Astrocyte (in vitro differentiated cells and primary cell): ENCODE results near the gene HMGN1. TPM values are rescaled to one million over a fixed set of nuclear protein-coding genes. Genes with fewer than 3 reads are reported as not detected.

Experiments
- DNase-seq: peaks from one replicate; pipeline ENCODE4 v3.0.0-alpha.2; 2010; ENCODE audit warnings: low read depth
- FAIRE-seq: peaks from 2 replicates; lab custom pipeline; 2011; peaks lifted over from hg19 to GRCh38; lab: Jason Lieb, UNC
- H2AFZ ChIP-seq: 2 replicates; pipeline ENCODE4 v1.6.0; 2012; ENCODE audit warnings: low read depth, low read length, inconsistent platforms
- H3K27ac ChIP-seq: 2 replicates; pipeline ENCODE4 v1.5.1; 2011; ENCODE audit warnings: low read depth, low read length, inconsistent platforms
- H3K27me3 ChIP-seq: 2 replicates; pipeline ENCODE4 v1.6.0; 2011; ENCODE audit warnings: low read length, inconsistent platforms; ENCODE audit not compliant: insufficient read depth
- H3K36me3 ChIP-seq: 2 replicates; pipeline ENCODE4 v1.5.1; 2011; ENCODE audit warnings: low read length, inconsistent platforms; ENCODE audit not compliant: insufficient read depth
- H3K4me1 ChIP-seq: 2 replicates; pipeline ENCODE4 v1.5.1; 2011; ENCODE audit warnings: low read length, inconsistent platforms; ENCODE audit not compliant: insufficient read depth
- H3K4me2 ChIP-seq: 2 replicates; pipeline ENCODE4 v1.6.0; 2012; ENCODE audit warnings: low read length, inconsistent platforms
- H3K4me3 ChIP-seq: 2 replicates; pipeline ENCODE4 v1.5.1; 2011; ENCODE audit warnings: low read depth, mild to moderate bottlenecking, low read length, inconsistent platforms; ENCODE audit not compliant: insufficient read depth
- H3K79me2 ChIP-seq: 2 replicates; pipeline ENCODE4 v1.6.0; 2012; ENCODE audit warnings: mild to moderate bottlenecking, low read length, inconsistent platforms; ENCODE audit not compliant: insufficient read depth
- H3K9ac ChIP-seq: 2 replicates; pipeline ENCODE4 v1.6.0; 2012; ENCODE audit warnings: mild to moderate bottlenecking, low read length, inconsistent platforms
- H3K9me3 ChIP-seq: 2 replicates; pipeline ENCODE4 v1.5.1; 2012; ENCODE audit warnings: low read depth, mild to moderate bottlenecking, low read length, inconsistent platforms; ENCODE audit not compliant: insufficient read depth
- H4K20me1 ChIP-seq: 2 replicates; pipeline ENCODE4 v1.6.0; 2012; ENCODE audit warnings: low read length, inconsistent platforms; ENCODE audit not compliant: insufficient read depth
- H3K27ac Mint-ChIP-seq: one replicate; pipeline ENCODE4 v1.8.0; 2021; ENCODE audit warnings: mild to moderate bottlenecking, mixed read lengths; ENCODE audit not compliant: unreplicated experiment
- H3K27me3 Mint-ChIP-seq: one replicate; pipeline ENCODE4 v1.8.0; 2021; ENCODE audit warnings: low read depth, mixed read lengths; ENCODE audit not compliant: unreplicated experiment
- H3K36me3 Mint-ChIP-seq: one replicate; pipeline ENCODE4 v1.8.0; 2021; ENCODE audit warnings: low read depth, mixed read lengths; ENCODE audit not compliant: unreplicated experiment
- H3K4me1 Mint-ChIP-seq: one replicate; pipeline ENCODE4 v1.8.0; 2021; ENCODE audit warnings: low read depth, mixed read lengths; ENCODE audit not compliant: unreplicated experiment
- H3K4me3 Mint-ChIP-seq: one replicate; pipeline ENCODE4 v1.8.0; 2021; ENCODE audit warnings: mild to moderate bottlenecking, moderate library complexity, mixed read lengths; ENCODE audit not compliant: unreplicated experiment
- H3K9me3 Mint-ChIP-seq: one replicate; pipeline ENCODE4 v1.8.0; 2021; ENCODE audit warnings: mild to moderate bottlenecking, mixed read lengths; ENCODE audit not compliant: unreplicated experiment
- CTCF ChIP-seq: IDR thresholded peaks from 2 replicates; pipeline ENCODE4 v1.5.1; 2011; ENCODE audit warnings: low read depth, mild to moderate bottlenecking, inconsistent platforms, low read length, moderate library complexity; ENCODE audit not compliant: insufficient read depth
- EZH2 ChIP-seq: IDR thresholded peaks from 2 replicates; pipeline ENCODE4 v1.6.1; 2012; ENCODE audit warnings: mild to moderate bottlenecking, low read length, inconsistent platforms; ENCODE audit not compliant: insufficient read depth
- total RNA-seq: library from RNA; stranded (reverse); gene quantifications from 2 replicates; pipeline ENCODE4 v1.2.1, GENCODE V29; 2021

Gene HMGN1
- total RNA-seq, 1 donor from 2014 or later, result 272 TPM

DNA sequence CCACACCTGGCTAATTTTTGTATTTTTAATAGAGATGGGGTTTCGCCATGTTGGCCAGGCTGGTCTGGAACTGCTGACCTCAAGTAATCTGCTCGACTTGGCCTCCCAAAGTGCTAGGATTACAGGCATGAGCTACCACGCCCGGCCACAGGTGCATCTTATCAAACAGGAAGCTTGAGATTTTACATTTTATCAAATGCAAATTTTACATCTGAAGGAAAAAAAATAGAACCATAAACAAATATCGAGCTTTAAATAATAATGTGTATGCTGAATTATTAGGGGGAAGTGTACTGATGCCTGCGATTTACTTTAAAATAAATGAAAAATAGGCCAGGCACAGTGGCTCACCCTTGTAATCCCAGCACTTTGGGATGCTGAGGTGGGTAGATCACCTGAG, 18.9 kb downstream of the HMGN1 start:
- Histone ChIP-seq H4K20me1 (no peaks in the 10 kb centered on the region), H3K4me1 (no peaks in the 10 kb centered on the region), H3K9ac (no peak overlapping the region), H3K9me3 (peaks cover 3% of the 10 kb centered on the region), H3K36me3 (no peaks in the 10 kb centered on the region), H3K79me2 (no peaks in the 10 kb centered on the region), H2AFZ (no peak overlapping the region), H3K4me2 (no peak overlapping the region), H3K4me3 (no peak overlapping the region), H3K27ac (no peak overlapping the region), H3K27me3 (no peaks in the 10 kb centered on the region)
- FAIRE-seq (no peak), DNase-seq (no peak)
- Mint-ChIP-seq H3K9me3 (no peaks in the 10 kb centered on the region), H3K27me3 (no peaks in the 10 kb centered on the region), H3K4me1 (peaks cover 3% of the 10 kb centered on the region), H3K4me3 (no peak overlapping the region), H3K27ac (no peak overlapping the region), H3K36me3 (no peaks in the 10 kb centered on the region)
- TF ChIP-seq CTCF, result no peak
- TF ChIP-seq EZH2, result no peak

DNA sequence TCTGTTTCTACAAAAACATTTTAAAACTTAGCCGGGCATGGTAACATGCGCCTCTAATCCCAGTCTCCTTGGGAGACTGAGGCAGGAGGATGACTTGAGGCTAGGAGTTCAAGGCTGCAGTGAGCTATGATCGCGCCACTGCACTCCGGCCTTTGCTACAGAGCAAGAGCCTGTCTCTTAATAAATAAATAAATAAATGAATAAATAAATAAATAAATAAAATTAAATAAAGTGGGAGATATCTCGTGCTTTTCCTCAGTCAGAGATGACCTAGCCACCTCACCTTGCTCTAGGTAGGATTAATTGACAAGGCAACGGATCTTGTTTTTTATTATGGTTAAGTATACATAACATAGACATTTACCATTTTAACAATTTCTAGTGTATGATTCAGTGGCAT, 21.2 kb downstream of the HMGN1 start:
- H3K4me1 Mint-ChIP-seq, result peaks cover 3% of the 10 kb centered on the region
- no peak overlapping the region for H3K4me3 Mint-ChIP-seq
- FAIRE-seq (no peak), DNase-seq (no peak)
- H3K36me3 Mint-ChIP-seq, result no peaks in the 10 kb centered on the region
- H2AFZ ChIP-seq, result no peak overlapping the region
- no peak overlapping the region for H3K4me2 ChIP-seq
- TF ChIP-seq CTCF (no peak), EZH2 (no peak)
- no peaks in the 10 kb centered on the region for H3K27me3 ChIP-seq
- H3K9ac ChIP-seq, result no peak overlapping the region
- no peak overlapping the region for H3K4me3 ChIP-seq
- no peaks in the 10 kb centered on the region for H3K9me3 Mint-ChIP-seq
- no peaks in the 10 kb centered on the region for H3K36me3 ChIP-seq
- no peak overlapping the region for H3K27ac ChIP-seq
- H3K4me1 ChIP-seq, result no peaks in the 10 kb centered on the region
- no peak overlapping the region for H3K27ac Mint-ChIP-seq
- no peaks in the 10 kb centered on the region for H4K20me1 ChIP-seq
- peaks cover 1% of the 10 kb centered on the region for H3K27me3 Mint-ChIP-seq
- no peaks in the 10 kb centered on the region for H3K79me2 ChIP-seq
- H3K9me3 ChIP-seq, result no peaks in the 10 kb centered on the region

DNA sequence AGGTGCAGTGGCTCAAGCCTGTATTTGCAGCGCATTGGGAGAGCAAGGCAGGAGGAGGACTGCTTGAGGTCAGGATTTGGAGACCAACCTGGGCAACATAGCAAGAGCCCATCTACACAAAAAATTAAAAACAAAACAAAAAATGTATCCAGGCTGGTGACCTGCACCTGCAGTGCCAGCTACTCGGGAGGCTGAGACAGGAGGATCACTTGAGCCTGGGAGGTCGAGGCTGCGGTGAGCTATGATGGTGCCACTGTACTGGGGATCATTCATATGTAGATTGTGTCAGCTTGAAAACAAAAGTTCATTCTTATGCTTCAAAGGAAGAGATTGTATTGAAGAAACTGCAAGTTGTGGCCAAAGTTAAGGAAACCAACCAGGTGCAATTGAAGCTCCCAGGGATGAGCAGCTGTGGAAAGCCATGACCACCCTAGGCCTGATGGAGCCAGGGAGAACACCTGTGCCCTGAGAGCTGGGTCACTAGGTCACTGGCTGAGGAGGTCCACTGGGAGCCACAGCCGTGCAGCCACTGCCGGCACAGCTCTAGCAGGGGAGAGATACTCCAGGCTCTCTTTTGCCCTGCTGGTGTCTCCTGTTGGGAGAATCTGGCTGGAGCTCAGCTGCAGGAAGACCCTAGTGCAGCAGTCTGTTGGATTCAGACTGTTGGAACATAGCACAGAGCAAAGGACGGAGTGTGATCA, 22.1 kb downstream of the HMGN1 start:
- TF ChIP-seq CTCF, result no peak
- no peak for TF ChIP-seq EZH2
- no peaks in the 10 kb centered on the region for H3K36me3 ChIP-seq
- H3K27ac Mint-ChIP-seq, result no peak overlapping the region
- H3K9ac ChIP-seq, result no peak overlapping the region
- H3K27me3 Mint-ChIP-seq, result peaks cover 2% of the 10 kb centered on the region
- no peak for FAIRE-seq
- DNase-seq, result no peak
- H3K4me3 Mint-ChIP-seq, result no peak overlapping the region
- no peak overlapping the region for H2AFZ ChIP-seq
- H3K27me3 ChIP-seq, result no peaks in the 10 kb centered on the region
- H3K79me2 ChIP-seq, result no peaks in the 10 kb centered on the region
- H3K9me3 Mint-ChIP-seq, result no peaks in the 10 kb centered on the region
- H3K36me3 Mint-ChIP-seq, result peaks cover under 1% of the 10 kb centered on the region
- no peaks in the 10 kb centered on the region for H3K4me1 ChIP-seq
- peaks cover under 1% of the 10 kb centered on the region for H3K4me1 Mint-ChIP-seq
- no peaks in the 10 kb centered on the region for H4K20me1 ChIP-seq
- no peaks in the 10 kb centered on the region for H3K9me3 ChIP-seq
- H3K4me3 ChIP-seq, result no peak overlapping the region
- H3K4me2 ChIP-seq, result no peak overlapping the region
- H3K27ac ChIP-seq, result no peak overlapping the region
